ENCODE results near the gene TRAM1L1. TPM values are rescaled to one million over a fixed set of nuclear protein-coding genes. Genes with fewer than 3 reads are reported as not detected.

Gene TRAM1L1
- total and polyA plus RNA-seq, 2 of the 13 experiments (the other 11 are each of a cell fraction or from before 2014, with no cell fraction given), result 0.18 to 0.44 TPM

- 0% methylated on average over 2 of the region's 2 CpGs for WGBS (ENCODE audit: low lambda C conversion rate)
- BruUV-seq (replicated peaks), result no TSS peak
- TF ChIP-seq ZNF136 (CRISPR knock-in tag; IDR thresholded peaks at IDR 0.05; ENCODE audit: low read depth) (no peak), ZNF737 (CRISPR knock-in tag; IDR thresholded peaks at IDR 0.05; ENCODE audit: borderline replicate concordance) (no peak)
- FAIRE-seq (no peak), ATAC-seq (no peak), DNase-seq (ENCODE audit: low spot score) (no peak)
- Histone ChIP-seq H4K20me1 (ENCODE audit: insufficient read depth, low read length) (no peaks in the 10 kb centered on the region), H3K79me2 (ENCODE audit: insufficient read depth, low read length) (no peaks in the 10 kb centered on the region), H3K9ac (ENCODE audit: insufficient read depth, low read depth, low read length) (no peak overlapping the region), H3K4me3 (replicated peaks in 1 of 3; ENCODE audit: insufficient read depth in 1 of 3, low read depth in 2 of 3, low read length in 3 of 3) (no peak overlapping the region), H3K27me3 (ENCODE audit: control insufficient read depth in 1 of 2, insufficient read depth in 2 of 2, low read length in 2 of 2) (no peaks in the 10 kb centered on the region), H3K9me3 (ENCODE audit: low read length) (no peaks in the 10 kb centered on the region), H3K27ac (ENCODE audit: extremely low read length, insufficient read depth, low read length) (no peak overlapping the region), H2AFZ (ENCODE audit: low read length) (no peak overlapping the region), H3K4me1 (ENCODE audit: insufficient read depth, low read length) (no peaks in the 10 kb centered on the region), H3K36me3 (replicated peaks in 1 of 2; ENCODE audit: control insufficient read depth in 1 of 2, insufficient read depth in 2 of 2, low read length in 2 of 2) (no peaks in the 10 kb centered on the region), H3K4me2 (ENCODE audit: low read depth, low read length) (no peak overlapping the region)
- CTCF ChIA-PET (ENCODE audit: low intra/inter-chr PET ratio, low total read pairs), result no interaction called here
- in situ Hi-C loops (cut with HindIII; ENCODE audit: extremely low pct_ligation_motif_present, low pct_unique_long_range_greater_than_20kb) (no loop called here), intact Hi-C loops (cut with micrococcal nuclease; ENCODE audit: unreplicated experiment) (no loop called here)
- POLR2A ChIA-PET, result no interaction called here
Observed at GRCh38 chr4:117063961-117064696, 21.2 kb downstream of the TRAM1L1 start.

GRCh38 chr4:117042962-117043361 is 42.4 kb downstream of the TRAM1L1 start:
- ATAC-seq, result no peak
- Histone ChIP-seq H3K27me3 (ENCODE audit: control insufficient read depth in 1 of 2, insufficient read depth in 2 of 2, low read length in 2 of 2) (no peaks in the 10 kb centered on the region), H3K4me1 (ENCODE audit: insufficient read depth, low read length) (no peaks in the 10 kb centered on the region), H3K9ac (ENCODE audit: insufficient read depth, low read depth, low read length) (no peak overlapping the region), H3K4me3 (replicated peaks in 1 of 3; ENCODE audit: insufficient read depth in 1 of 3, low read depth in 2 of 3, low read length in 3 of 3) (no peak overlapping the region), H3K36me3 (replicated peaks in 1 of 2; ENCODE audit: control insufficient read depth in 1 of 2, insufficient read depth in 2 of 2, low read length in 2 of 2) (no peaks in the 10 kb centered on the region), H3K4me2 (ENCODE audit: low read depth, low read length) (no peak overlapping the region), H2AFZ (ENCODE audit: low read length) (no peak overlapping the region), H3K27ac (ENCODE audit: extremely low read length, insufficient read depth, low read length) (no peak overlapping the region), H3K9me3 (ENCODE audit: low read length) (no peaks in the 10 kb centered on the region), H3K79me2 (ENCODE audit: insufficient read depth, low read length) (no peaks in the 10 kb centered on the region), H4K20me1 (ENCODE audit: insufficient read depth, low read length) (no peaks in the 10 kb centered on the region)
- ChIA-PET CTCF (ENCODE audit: low intra/inter-chr PET ratio, low total read pairs) (no interaction called here), POLR2A (no interaction called here)
- in situ Hi-C loops (cut with HindIII; ENCODE audit: extremely low pct_ligation_motif_present, low pct_unique_long_range_greater_than_20kb) (no loop called here), intact Hi-C loops (cut with micrococcal nuclease; ENCODE audit: unreplicated experiment) (no loop called here)
- FAIRE-seq, result no peak
- TF ChIP-seq SP2 (CRISPR knock-in tag; IDR thresholded peaks at IDR 0.05), result no peak
- no peak for DNase-seq (ENCODE audit: low spot score)
- BruUV-seq (replicated peaks), result no TSS peak
- 35% methylated on average over 5 of the region's 5 CpGs for WGBS (ENCODE audit: low lambda C conversion rate)

All from HepG2 (cell line).